MM.1S (cell line): ENCODE results near the gene TBL1X.

ENCODE experiments used
- DNase-seq: peaks from one replicate; pipeline ENCODE4 v3.0.0-alpha.2; 2015
- H2AFZ ChIP-seq: fragments of 300-600 bp; sonication (generic); 2 replicates; pipeline ENCODE4 v1.6.0; 2016; ENCODE audit warnings: antibody characterized with exemption, low read length
- H3F3A ChIP-seq: fragments of 300-600 bp; sonication (generic); 2 replicates; pipeline ENCODE4 v1.6.1; 2016; ENCODE audit warnings: mild to moderate bottlenecking, antibody characterized with exemption, low read length, moderate library complexity, mixed read lengths; ENCODE audit not compliant: insufficient read depth
- H3K27ac ChIP-seq: fragments of 300-600 bp; sonication (generic); 2 replicates; pipeline ENCODE4 v1.5.1; 2016; ENCODE audit warnings: mild to moderate bottlenecking, low read length
- H3K27me3 ChIP-seq: fragments of 300-600 bp; sonication (generic); replicated peaks from 2 replicates; pipeline ENCODE4 v1.6.0; 2016; ENCODE audit warnings: low read length; ENCODE audit not compliant: insufficient read depth
- H3K36me3 ChIP-seq: fragments of 300-600 bp; sonication (generic); replicated peaks from 2 replicates; pipeline ENCODE4 v1.6.1; 2016; ENCODE audit warnings: mild to moderate bottlenecking, low read length, mixed read lengths; ENCODE audit not compliant: insufficient read depth
- H3K4me1 ChIP-seq: fragments of 300-600 bp; sonication (generic); 2 replicates; pipeline ENCODE4 v1.6.1; 2016; ENCODE audit warnings: low read length, mixed read lengths
- H3K4me2 ChIP-seq: fragments of 300-600 bp; sonication (generic); 2 replicates; pipeline ENCODE4 v1.6.0; 2016; ENCODE audit warnings: low read depth, low read length
- H3K4me3 ChIP-seq: fragments of 300-600 bp; sonication (generic); 2 replicates; pipeline ENCODE4 v1.5.1; 2016; ENCODE audit warnings: low read length, mixed read lengths
- H3K79me2 ChIP-seq: fragments of 300-600 bp; sonication (generic); 2 replicates; pipeline ENCODE4 v1.6.1; 2016; ENCODE audit warnings: mixed run types, low read length, mixed read lengths
- H3K9ac ChIP-seq: fragments of 300-600 bp; sonication (generic); 2 replicates; pipeline ENCODE4 v1.6.1; 2016; ENCODE audit warnings: low read length, mixed read lengths
- H3K9me2 ChIP-seq: fragments of 300-600 bp; sonication (generic); replicated peaks from 2 replicates; pipeline ENCODE4 v1.6.1; 2016; ENCODE audit warnings: mild to moderate bottlenecking, low read length, mixed read lengths; ENCODE audit not compliant: insufficient read depth
- H3K9me3 ChIP-seq: fragments of 300-600 bp; sonication (generic); replicated peaks from 2 replicates; pipeline ENCODE4 v1.6.1; 2016; ENCODE audit warnings: mild to moderate bottlenecking, low read length, mixed read lengths; ENCODE audit not compliant: insufficient read depth
- H4K20me1 ChIP-seq: fragments of 300-600 bp; sonication (generic); 2 replicates; pipeline ENCODE4 v1.6.1; 2016; ENCODE audit warnings: mild to moderate bottlenecking, low read length, moderate library complexity, mixed read lengths; ENCODE audit not compliant: insufficient read depth
- EZH2 ChIP-seq: fragments of 300-600 bp; sonication (generic); optimal IDR thresholded peaks from 2 replicates; pipeline ENCODE3; 2017; ENCODE audit warnings: low read depth, mild to moderate bottlenecking, antibody characterized with exemption, low read length, mixed read lengths
- EZH2phosphoT487 ChIP-seq: fragments of 300-600 bp; sonication (generic); IDR thresholded peaks from 2 replicates; pipeline ENCODE4 v1.6.1; 2018; ENCODE audit warnings: antibody characterized with exemption, low read length
- TF ChIP-seq, protein P1 (sequence below): fragments of 300-600 bp; sonication (generic); IDR thresholded peaks from 2 replicates; pipeline ENCODE4 v1.5.1; 2016; ENCODE audit warnings: antibody characterized with exemption, low read length, mixed read lengths

The TBL1X gene

DNA sequence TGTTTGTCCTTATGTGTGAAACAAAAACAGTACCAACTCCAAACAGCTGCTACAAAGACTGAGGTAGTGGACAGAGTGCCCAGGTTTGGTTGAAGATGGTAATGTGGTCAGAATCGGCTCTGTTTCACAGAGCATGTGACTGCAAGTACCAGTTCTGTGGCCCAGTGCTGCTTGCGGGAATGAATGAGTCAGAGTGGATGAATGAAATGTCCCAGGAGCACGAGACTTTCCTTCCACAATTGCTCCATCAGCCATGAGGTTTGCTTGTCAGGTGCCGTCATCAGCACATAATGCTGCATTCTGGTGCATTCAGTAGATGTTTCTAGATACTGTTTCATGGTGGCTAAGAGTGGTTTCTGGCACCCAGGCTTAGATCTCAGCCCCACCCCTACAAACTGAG, 216.6 kb downstream of the TBL1X start:
- no peak overlapping the region for H3K4me3 ChIP-seq
- H3F3A ChIP-seq, result peaks cover 15% of the 10 kb centered on the region; the same call in 1 of the 2 replicates
- H3K27me3 ChIP-seq, result no peaks in the 10 kb centered on the region
- H3K9ac ChIP-seq, result no peak overlapping the region
- H2AFZ ChIP-seq, result no peak overlapping the region
- H3K9me2 ChIP-seq, result no peaks in the 10 kb centered on the region
- H3K9me3 ChIP-seq, result no peaks in the 10 kb centered on the region
- H3K27ac ChIP-seq, result no peak overlapping the region
- H3K36me3 ChIP-seq, result no peaks in the 10 kb centered on the region
- DNase-seq, result no peak
- H3K4me1 ChIP-seq, result peaks cover 16% of the 10 kb centered on the region
- H3K4me2 ChIP-seq, result no peak overlapping the region
- H4K20me1 ChIP-seq, result no peaks in the 10 kb centered on the region
- TF ChIP-seq, protein P1, sequence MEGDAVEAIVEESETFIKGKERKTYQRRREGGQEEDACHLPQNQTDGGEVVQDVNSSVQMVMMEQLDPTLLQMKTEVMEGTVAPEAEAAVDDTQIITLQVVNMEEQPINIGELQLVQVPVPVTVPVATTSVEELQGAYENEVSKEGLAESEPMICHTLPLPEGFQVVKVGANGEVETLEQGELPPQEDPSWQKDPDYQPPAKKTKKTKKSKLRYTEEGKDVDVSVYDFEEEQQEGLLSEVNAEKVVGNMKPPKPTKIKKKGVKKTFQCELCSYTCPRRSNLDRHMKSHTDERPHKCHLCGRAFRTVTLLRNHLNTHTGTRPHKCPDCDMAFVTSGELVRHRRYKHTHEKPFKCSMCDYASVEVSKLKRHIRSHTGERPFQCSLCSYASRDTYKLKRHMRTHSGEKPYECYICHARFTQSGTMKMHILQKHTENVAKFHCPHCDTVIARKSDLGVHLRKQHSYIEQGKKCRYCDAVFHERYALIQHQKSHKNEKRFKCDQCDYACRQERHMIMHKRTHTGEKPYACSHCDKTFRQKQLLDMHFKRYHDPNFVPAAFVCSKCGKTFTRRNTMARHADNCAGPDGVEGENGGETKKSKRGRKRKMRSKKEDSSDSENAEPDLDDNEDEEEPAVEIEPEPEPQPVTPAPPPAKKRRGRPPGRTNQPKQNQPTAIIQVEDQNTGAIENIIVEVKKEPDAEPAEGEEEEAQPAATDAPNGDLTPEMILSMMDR, result no peak
- TF ChIP-seq EZH2 (no peak), EZH2phosphoT487 (no peak)
- H3K79me2 ChIP-seq, result peaks cover 21% of the 10 kb centered on the region

DNA sequence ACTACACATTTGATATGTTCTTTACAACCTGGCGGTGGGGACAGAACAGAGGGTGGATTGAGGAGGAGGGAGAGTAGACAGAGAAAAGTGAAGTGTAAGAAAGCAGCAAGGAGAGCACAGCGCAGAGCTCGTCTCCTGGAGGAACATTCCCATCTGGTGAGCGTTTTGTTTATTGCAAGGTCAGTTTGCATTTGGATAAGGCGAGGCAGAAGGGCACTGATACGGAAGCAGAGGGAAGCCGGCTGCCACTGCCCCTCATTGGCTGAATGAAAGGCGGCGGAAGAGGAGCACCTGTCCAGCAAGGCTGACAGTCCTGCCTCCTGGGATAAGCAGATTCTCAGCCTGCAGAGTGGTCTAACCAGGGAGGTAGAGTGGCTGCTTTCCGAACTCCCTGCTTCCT, 217.6 kb downstream of the TBL1X start:
- Histone ChIP-seq H3K4me2 (no peak overlapping the region), H3K36me3 (no peaks in the 10 kb centered on the region), H3F3A (peaks cover 5% of the 10 kb centered on the region; the same call in 1 of the 2 replicates), H3K4me3 (no peak overlapping the region), H3K9ac (no peak overlapping the region), H4K20me1 (no peaks in the 10 kb centered on the region), H3K9me3 (no peaks in the 10 kb centered on the region), H3K79me2 (peaks cover 21% of the 10 kb centered on the region), H3K9me2 (no peaks in the 10 kb centered on the region), H2AFZ (no peak overlapping the region), H3K27me3 (no peaks in the 10 kb centered on the region), H3K27ac (no peak overlapping the region), H3K4me1 (peaks cover 8% of the 10 kb centered on the region)
- TF ChIP-seq EZH2phosphoT487 (no peak), EZH2 (no peak)
- TF ChIP-seq, protein P1, result no peak
- no peak for DNase-seq

DNA sequence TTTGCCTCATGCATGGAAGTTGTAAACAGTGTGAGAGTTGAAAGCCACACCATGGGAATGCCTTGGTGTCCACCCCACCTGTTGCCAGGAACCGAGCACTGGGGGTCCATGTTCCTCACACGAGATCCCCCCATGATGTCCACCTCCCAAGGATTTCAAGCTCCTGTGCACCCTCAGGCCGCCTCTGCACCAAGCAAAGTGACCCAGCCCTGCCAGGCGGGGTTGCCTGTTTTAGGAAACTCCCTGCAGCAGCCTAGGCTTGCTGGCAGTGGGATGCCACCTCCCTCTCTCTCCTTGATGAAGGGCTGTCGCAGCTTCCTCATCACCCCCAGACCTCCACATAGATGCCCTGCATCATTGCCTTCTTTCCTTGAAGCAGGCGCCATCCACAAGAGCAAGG, 218.0 kb downstream of the TBL1X start:
- peaks cover under 1% of the 10 kb centered on the region; the same call in 1 of the 2 replicates for H3F3A ChIP-seq
- H3K9ac ChIP-seq, result no peak overlapping the region
- H3K36me3 ChIP-seq, result no peaks in the 10 kb centered on the region
- no peak overlapping the region for H3K4me2 ChIP-seq
- H3K27ac ChIP-seq, result no peak overlapping the region
- DNase-seq, result no peak
- no peak for TF ChIP-seq EZH2phosphoT487
- no peaks in the 10 kb centered on the region for H3K9me2 ChIP-seq
- no peaks in the 10 kb centered on the region for H3K9me3 ChIP-seq
- H3K4me3 ChIP-seq, result no peak overlapping the region
- H2AFZ ChIP-seq, result no peak overlapping the region
- peaks cover 4% of the 10 kb centered on the region for H3K4me1 ChIP-seq
- no peaks in the 10 kb centered on the region for H3K27me3 ChIP-seq
- H3K79me2 ChIP-seq, result peaks cover 19% of the 10 kb centered on the region
- no peaks in the 10 kb centered on the region for H4K20me1 ChIP-seq

DNA sequence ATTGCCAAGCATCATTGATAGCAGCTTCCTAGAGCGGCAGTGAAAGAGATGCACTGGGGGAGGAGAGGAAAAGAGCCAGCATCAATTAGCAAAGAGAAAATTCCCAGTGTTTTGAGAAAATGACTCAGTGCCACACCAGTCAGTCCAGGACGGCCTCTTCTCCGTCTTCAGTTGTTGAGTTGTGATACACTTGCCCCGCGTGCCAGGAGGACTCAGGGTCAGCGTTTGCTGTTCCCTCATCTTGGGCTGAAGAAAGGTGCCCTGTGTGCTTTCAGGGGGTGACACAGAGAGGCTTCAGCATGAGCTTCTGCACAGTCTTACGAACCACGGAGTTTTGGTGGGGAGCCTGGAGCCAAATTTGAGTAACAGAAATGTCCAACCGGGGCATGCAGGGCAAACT, 218.5 kb downstream of the TBL1X start:
- Histone ChIP-seq H3K9me3 (no peaks in the 10 kb centered on the region), H3K4me1 (no peaks in the 10 kb centered on the region), H3K79me2 (peaks cover 14% of the 10 kb centered on the region), H3K27ac (no peak overlapping the region), H3K4me3 (no peak overlapping the region), H3K4me2 (no peak overlapping the region), H4K20me1 (no peaks in the 10 kb centered on the region), H3K9me2 (no peaks in the 10 kb centered on the region), H3F3A (no peaks in the 10 kb centered on the region), H3K36me3 (no peaks in the 10 kb centered on the region), H3K9ac (no peak overlapping the region), H2AFZ (no peak overlapping the region), H3K27me3 (no peaks in the 10 kb centered on the region)
- TF ChIP-seq, protein P1, result no peak
- TF ChIP-seq EZH2 (no peak), EZH2phosphoT487 (no peak)
- DNase-seq, result no peak
